H1 (cell line): ENCODE results near the gene MORC4. TPM values are rescaled to one million over a fixed set of nuclear protein-coding genes. Genes with fewer than 3 reads are reported as not detected.

Experiments
- CTCF ChIA-PET: fragments of 300-600 bp; sonication (Branson Sonifier 250); formaldehyde crosslinking; loops from one replicate; lab custom pipeline; 2021; ENCODE audit not compliant: partially characterized antibody; lab: Charles Lee
- POLR2A ChIA-PET: fragments of 300-600 bp; sonication (Branson Sonifier 250); formaldehyde crosslinking; loops from one replicate; lab custom pipeline; 2021; ENCODE audit warnings: inconsistent platforms; ENCODE audit not compliant: partially characterized antibody; lab: Charles Lee
- DNase-seq, 2 experiments: peaks; one replicate each; pipeline versions ENCODE4 v3.0.0 to v3.0.0-alpha.2; 2010 to 2022; ENCODE audit warnings: low spot score in 2 of 2, low read depth in 1 of 2, mixed read lengths in 1 of 2
- FAIRE-seq: peaks from 2 replicates; lab custom pipeline; 2011; peaks lifted over from hg19 to GRCh38; lab: Jason Lieb, UNC
- H2AFZ ChIP-seq: 2 replicates; pipeline ENCODE4 v1.8.1; 2012; ENCODE audit warnings: low read length, inconsistent platforms
- H2AK5ac ChIP-seq: 2 replicates; pipeline ENCODE4 v1.6.1; 2013; ENCODE audit warnings: low read depth, low read length
- H2BK120ac ChIP-seq: replicated peaks from 2 replicates; pipeline ENCODE3; 2013; ENCODE audit warnings: low read depth, low read length, inconsistent platforms
- H2BK12ac ChIP-seq: 2 replicates; pipeline ENCODE4 v1.6.1; 2013; ENCODE audit warnings: low read depth, low read length
- H2BK15ac ChIP-seq: 2 replicates; pipeline ENCODE4 v1.6.1; 2013; ENCODE audit warnings: low read length
- H2BK20ac ChIP-seq: 2 replicates; pipeline ENCODE4 v1.6.1; 2013; ENCODE audit warnings: low read length
- H2BK5ac ChIP-seq: 2 replicates; pipeline ENCODE4 v1.6.1; 2013; ENCODE audit warnings: low read depth, low read length
- H3K14ac ChIP-seq: 2 replicates; pipeline ENCODE4 v1.6.1; 2013; ENCODE audit warnings: inconsistent platforms; ENCODE audit not compliant: insufficient read length
- H3K18ac ChIP-seq: 2 replicates; pipeline ENCODE4 v1.6.1; 2013; ENCODE audit warnings: low read length; ENCODE audit errors: extremely low read depth
- H3K23ac ChIP-seq: 2 replicates; pipeline ENCODE4 v1.6.1; 2013; ENCODE audit warnings: inconsistent platforms; ENCODE audit not compliant: insufficient read length
- H3K23me2 ChIP-seq: 2 replicates; pipeline ENCODE4 v1.6.1; 2013; ENCODE audit warnings: low read depth, low read length
- H3K27ac ChIP-seq: 2 replicates; pipeline ENCODE4 v1.6.1; 2011; ENCODE audit warnings: low read depth, low read length, inconsistent platforms
- H3K27me3 ChIP-seq, 4 experiments: replicated peaks in 1 of 4; 1 replicate in 1 of 4; 2 replicates in 3 of 4; pipeline versions ENCODE4 v1.6.1 to v1.8.1; 2011 to 2013; ENCODE audit warnings: low read length in 3 of 4, mild to moderate bottlenecking in 3 of 4, inconsistent platforms in 2 of 4, mixed read lengths in 2 of 4, moderate library complexity in 1 of 4; ENCODE audit not compliant: control insufficient read depth in 3 of 4, insufficient read depth in 3 of 4; ENCODE audit errors: extremely low read depth in 1 of 4
- H3K36me3 ChIP-seq, 4 experiments: 2 replicates each; pipeline versions ENCODE4 v1.6.1 to v1.8.1; 2011 to 2013; ENCODE audit warnings: mild to moderate bottlenecking in 4 of 4, low read length in 3 of 4, moderate library complexity in 2 of 4, control low read depth in 1 of 4, inconsistent platforms in 1 of 4; ENCODE audit not compliant: insufficient read depth in 4 of 4, control insufficient read depth in 2 of 4
- H3K4ac ChIP-seq: replicated peaks from 2 replicates; pipeline ENCODE3; 2013; ENCODE audit warnings: low read length, low read depth, mixed read lengths, inconsistent platforms; ENCODE audit not compliant: insufficient read length
- H3K4me1 ChIP-seq, 4 experiments: replicated peaks in 1 of 4; 1 replicate in 1 of 4; 2 replicates in 3 of 4; pipeline versions ENCODE4 v1.6.1 to v1.8.1; 2011 to 2013; ENCODE audit warnings: low read length in 3 of 4, inconsistent platforms in 2 of 4, mixed read lengths in 1 of 4; ENCODE audit not compliant: insufficient read depth in 4 of 4, control insufficient read depth in 3 of 4
- H3K4me2 ChIP-seq, 2 experiments: 2 replicates each; pipeline versions ENCODE4 v1.6.1 to v1.8.1; 2011 to 2013; ENCODE audit warnings: low read depth in 2 of 2, low read length in 2 of 2, control low read depth in 1 of 2, inconsistent platforms in 1 of 2, mild to moderate bottlenecking in 1 of 2; ENCODE audit not compliant: insufficient read depth in 1 of 2
- H3K4me3 ChIP-seq, 4 experiments: fragments of 200-600, 300-600 bp in 1 of 4; sonication (generic), shearing (Covaris generic), sonication (Bioruptor Twin) in 1 of 4; 2 replicates each; pipeline versions ENCODE4 v1.5.1 to v1.8.1; 2011 to 2016; ENCODE audit warnings: low read length in 4 of 4, low read depth in 3 of 4, control low read depth in 2 of 4, inconsistent platforms in 2 of 4, mild to moderate bottlenecking in 2 of 4, mixed read lengths in 1 of 4, moderate library complexity in 1 of 4; ENCODE audit not compliant: insufficient read depth in 2 of 4; ENCODE audit errors: extremely low read depth in 1 of 4
- H3K56ac ChIP-seq: replicated peaks from 2 replicates; pipeline ENCODE3; 2013; ENCODE audit warnings: low read depth, mild to moderate bottlenecking, mixed read lengths, low read length, inconsistent platforms; ENCODE audit not compliant: insufficient read length
- H3K79me1 ChIP-seq: 2 replicates; pipeline ENCODE4 v1.6.1; 2013; ENCODE audit warnings: low read depth, low read length, control low read depth
- H3K79me2 ChIP-seq, 2 experiments: 2 replicates each; pipeline versions ENCODE4 v1.6.1 to v1.8.1; 2012 to 2013; ENCODE audit warnings: low read length in 2 of 2, mild to moderate bottlenecking in 2 of 2, inconsistent platforms in 1 of 2; ENCODE audit not compliant: insufficient read depth in 2 of 2, control insufficient read depth in 1 of 2
- H3K9ac ChIP-seq, 4 experiments: replicated peaks in 1 of 4; 1 replicate in 1 of 4; 2 replicates in 3 of 4; pipeline versions ENCODE4 v1.6.1 to v1.8.1; 2011 to 2013; ENCODE audit warnings: low read depth in 3 of 4, low read length in 3 of 4, control low read depth in 2 of 4, mild to moderate bottlenecking in 2 of 4, moderate library complexity in 2 of 4, inconsistent platforms in 1 of 4; ENCODE audit errors: extremely low read depth in 1 of 4
- H3K9me3 ChIP-seq, 2 experiments: 2 replicates each; pipeline versions ENCODE4 v1.6.1 to v1.8.1; 2012 to 2013; ENCODE audit warnings: mild to moderate bottlenecking in 2 of 2, moderate library complexity in 2 of 2, control low read depth in 1 of 2, inconsistent platforms in 1 of 2, low read depth in 1 of 2, low read length in 1 of 2, mixed read lengths in 1 of 2; ENCODE audit not compliant: insufficient read depth in 2 of 2
- H4K20me1 ChIP-seq, 2 experiments: replicated peaks in 1 of 2; 2 replicates each; pipeline versions ENCODE3 to v1.8.1; 2011 to 2013; ENCODE audit warnings: inconsistent platforms in 2 of 2, low read length in 2 of 2, mild to moderate bottlenecking in 1 of 2; ENCODE audit not compliant: insufficient read depth in 2 of 2, control insufficient read depth in 1 of 2
- H4K5ac ChIP-seq: 2 replicates; pipeline ENCODE4 v1.6.1; 2013; ENCODE audit warnings: low read length, low read depth, mixed read lengths, inconsistent platforms; ENCODE audit not compliant: insufficient read length
- H4K8ac ChIP-seq: 2 replicates; pipeline ENCODE4 v1.8.0; 2013; ENCODE audit warnings: mild to moderate bottlenecking, moderate library complexity, low read length, inconsistent platforms; ENCODE audit not compliant: insufficient read depth; ENCODE audit errors: extremely low read depth
- H4K91ac ChIP-seq: replicated peaks from 2 replicates; pipeline ENCODE3; 2013; ENCODE audit warnings: low read length, mixed read lengths, inconsistent platforms; ENCODE audit not compliant: insufficient read length
- CBX8 ChIP-seq: fragments of 300-800, 300-1000 bp; sonication (generic); IDR thresholded peaks from 2 replicates; pipeline ENCODE4 v1.7.1; 2016; ENCODE audit warnings: low read depth, low read length, borderline replicate concordance
- EGR1 ChIP-seq: IDR thresholded peaks from 2 replicates; pipeline ENCODE4 v1.6.1; 2011; ENCODE audit warnings: low read depth, low read length, borderline replicate concordance
- GABPA ChIP-seq: IDR thresholded peaks from 2 replicates; pipeline ENCODE4 v1.6.1; 2011; ENCODE audit warnings: mild to moderate bottlenecking, low read length, moderate library complexity, borderline replicate concordance; ENCODE audit not compliant: insufficient read depth
- GTF2F1 ChIP-seq: IDR thresholded peaks from 2 replicates; pipeline ENCODE4 v1.6.1; 2012; ENCODE audit warnings: low read depth, low read length, improper control_type of control experiment, borderline replicate concordance
- KDM1A ChIP-seq: fragments of 200-600, 300-600 bp; sonication (generic); IDR thresholded peaks from 2 replicates; pipeline ENCODE4 v1.7.1; 2016; ENCODE audit warnings: mild to moderate bottlenecking, low read length, borderline replicate concordance
- MAFK ChIP-seq: IDR thresholded peaks from 2 replicates; pipeline ENCODE4 v1.6.1; 2012; ENCODE audit warnings: low read depth, mild to moderate bottlenecking, improper control_type of control experiment, low read length
- POLR2A ChIP-seq, 2 experiments: IDR thresholded peaks; 1 replicate in 1 of 2; 2 replicates in 1 of 2; pipeline ENCODE4 v1.6.1; 2011; ENCODE audit warnings: low read depth in 2 of 2, low read length in 2 of 2, mild to moderate bottlenecking in 2 of 2; ENCODE audit errors: control extremely low read depth in 1 of 2
- SAP30 ChIP-seq: fragments of 300-600 bp; sonication (generic); IDR thresholded peaks from 2 replicates; pipeline ENCODE4 v1.7.1; 2012; ENCODE audit warnings: low read length, moderate library complexity, mild to moderate bottlenecking, inconsistent platforms; ENCODE audit not compliant: insufficient read depth, insufficient replicate concordance
- SP4 ChIP-seq: IDR thresholded peaks from 2 replicates; pipeline ENCODE4 v1.6.1; 2012; ENCODE audit warnings: low read length, inconsistent platforms
- TCF12 ChIP-seq: IDR thresholded peaks from 2 replicates; pipeline ENCODE4 v1.6.1; 2011; ENCODE audit warnings: low read depth, mild to moderate bottlenecking, low read length
- WGBS, 2 experiments: shearing (Covaris generic) in 1 of 2; methylation state at CpG; one replicate each; pipeline versions ENCODE4 v1.1.6 to v1.1.7; 2013 to 2015; ENCODE audit warnings: low lambda C conversion rate in 2 of 2, mixed read lengths in 2 of 2, inconsistent platforms in 1 of 2, low coverage in 1 of 2, missing lambda C conversion rate in 1 of 2; ENCODE audit not compliant: insufficient replicate concordance in 2 of 2, insufficient coverage in 1 of 2, insufficient read length in 1 of 2; ENCODE audit errors: extremely low coverage in 1 of 2, missing lambda C conversion rate in 1 of 2; 5-methylcytosine and 5-hydroxymethylcytosine counted together
- polyA plus RNA-seq, 7 experiments: library from polyadenylated mRNA; depleted of rRNA in 3 of 7; stranded (reverse) in 5 of 7; unstranded in 2 of 7; fragments of >200 nt in 5 of 7; fragments of 200-250 nt in 2 of 7; gene quantifications; 1 replicate in 5 of 7; 2 replicates in 1 of 7; 4 replicates in 1 of 7; pipeline versions ENCODE4 v1.2.1 to v1.2.3, GENCODE V29; 2011 to 2013; ENCODE audit warnings: missing spikeins in 2 of 7, mixed read lengths in 2 of 7
- total RNA-seq: library from RNA; stranded (reverse); fragmentation: NEBNext Ultra II Directional; extraction: Animal tissue kit (Norgen Biotek cat#: 25700); gene quantifications from 2 replicates; pipeline ENCODE4 v1.2.1, GENCODE V29; 2021

MORC4 gene
- total and polyA plus RNA-seq, 2 of the 8 experiments (the other 6 are each of a cell fraction or from before 2014, with no cell fraction given): 1.4 to 2.5 TPM

- Histone ChIP-seq H3K79me2 (no peaks in the 10 kb centered on the region), H2BK120ac (no peak overlapping the region), H3K14ac (no peak overlapping the region), H2BK15ac (no peak overlapping the region), H3K18ac (no peak overlapping the region), H3K4ac (no peak overlapping the region), H3K4me3 (no peak overlapping the region), H3K23me2 (no peaks in the 10 kb centered on the region), H3K9ac (no peak overlapping the region), H4K91ac (no peak overlapping the region), H3K79me1 (no peaks in the 10 kb centered on the region), H3K4me2 (no peak overlapping the region), H2AK5ac (no peak overlapping the region), H3K9me3 (no peaks in the 10 kb centered on the region), H3K27me3 (no peaks in the 10 kb centered on the region), H3K4me1 (no peaks in the 10 kb centered on the region), H2BK5ac (no peak overlapping the region), H2BK12ac (no peak overlapping the region), H3K36me3 (no peaks in the 10 kb centered on the region), H2BK20ac (no peak overlapping the region), H4K5ac (no peak overlapping the region), H3K27ac (no peak overlapping the region), H3K23ac (no peak overlapping the region), H2AFZ (no peak overlapping the region), H4K20me1 (no peaks in the 10 kb centered on the region), H3K56ac (no peak overlapping the region), H4K8ac (no peak overlapping the region)
- DNase-seq: no peak
- ChIA-PET CTCF (no interaction called here), POLR2A (no interaction called here)
- no peak for TF ChIP-seq GTF2F1
- no peak for TF ChIP-seq SAP30
- no peak for TF ChIP-seq EGR1
- TF ChIP-seq POLR2A (IDR thresholded peaks at IDR 0.05; ENCODE audit: control extremely low read depth in 1 of 2, low read depth in 2 of 2, low read length in 2 of 2): no peak
- TF ChIP-seq KDM1A: no peak
- no peak for TF ChIP-seq GABPA
- no peak for TF ChIP-seq SP4
- no peak for TF ChIP-seq MAFK
- TF ChIP-seq CBX8: no peak
- TF ChIP-seq TCF12: no peak
- 86% methylated on average over 3 of the region's 3 CpGs; no CpG with 5 or more reads in 1 of the 2 experiments for WGBS, 2 experiments
- no peak for FAIRE-seq
Measured at GRCh38 chrX:106976416-106976815, 23.6 kb downstream of the MORC4 start.
